ENCODE measurements around the gene INTS12.

Gene INTS12

DNA sequence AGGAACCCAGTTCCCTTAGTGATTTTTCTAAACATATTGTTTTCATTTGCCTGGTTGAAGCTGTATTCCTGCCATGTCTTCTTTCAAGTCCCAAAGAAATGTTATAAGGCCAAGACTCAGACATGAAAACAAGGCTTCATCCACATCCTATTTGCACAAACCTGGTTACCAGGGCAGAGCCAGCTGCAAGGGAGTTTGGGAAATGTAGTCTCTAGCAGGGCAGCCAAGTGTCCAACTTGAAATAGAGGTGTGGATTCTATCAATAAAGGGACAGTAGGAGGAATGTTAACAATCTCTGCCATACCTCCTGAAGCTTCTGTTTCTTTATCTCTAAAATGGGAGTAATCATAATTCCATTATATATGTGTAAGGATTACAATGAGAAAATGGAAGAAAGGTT, 56.6 kb downstream of the INTS12 start:
- no peak overlapping the region for H3K27ac ChIP-seq (ENCODE audit: low read length)
- H3K9me3 ChIP-seq (ENCODE audit: control insufficient read depth in 1 of 2, low read length in 2 of 2), result no peaks in the 10 kb centered on the region
- H3K27me3 ChIP-seq (ENCODE audit: low read depth, low read length), result no peaks in the 10 kb centered on the region
- H3K4me3 ChIP-seq (ENCODE audit: low read depth in 1 of 2, low read length in 2 of 2), result no peak overlapping the region
- peaks cover 0 to 2% of the 10 kb centered on the region in 2 donors for H3K4me1 ChIP-seq (ENCODE audit: control insufficient read depth in 1 of 2, insufficient read depth in 2 of 2, low read length in 2 of 2)
- H3K36me3 ChIP-seq (ENCODE audit: control insufficient read depth in 1 of 2, insufficient read depth in 2 of 2, low read length in 2 of 2), result no peaks in the 10 kb centered on the region

DNA sequence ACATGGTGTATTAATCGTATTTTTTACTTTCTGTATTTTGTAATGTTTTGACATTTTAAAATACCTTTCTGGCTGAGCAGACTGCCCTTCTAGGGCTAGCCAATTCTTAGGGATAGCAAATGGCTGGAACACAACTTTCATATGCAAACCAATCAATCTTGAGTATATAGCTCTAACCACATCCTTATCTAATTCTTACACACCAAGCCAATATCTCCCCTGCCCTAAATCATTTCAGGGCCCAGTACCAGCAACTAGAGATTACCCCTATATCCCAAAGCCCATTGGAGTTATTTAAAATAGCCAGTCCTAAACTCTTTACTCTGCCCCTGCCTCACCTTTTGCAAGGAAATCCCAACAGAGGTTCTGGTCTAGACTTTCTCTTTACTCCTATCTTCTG, 58.3 kb downstream of the INTS12 start:
- Histone ChIP-seq H3K4me1 (ENCODE audit: control insufficient read depth in 1 of 2, insufficient read depth in 2 of 2, low read length in 2 of 2) (peaks cover 0 to 2% of the 10 kb centered on the region in 2 donors), H3K27ac (ENCODE audit: low read length) (no peak overlapping the region), H3K36me3 (ENCODE audit: control insufficient read depth in 1 of 2, insufficient read depth in 2 of 2, low read length in 2 of 2) (no peaks in the 10 kb centered on the region), H3K4me3 (ENCODE audit: low read depth in 1 of 2, low read length in 2 of 2) (no peak overlapping the region), H3K27me3 (ENCODE audit: low read depth, low read length) (no peaks in the 10 kb centered on the region), H3K9me3 (ENCODE audit: control insufficient read depth in 1 of 2, low read length in 2 of 2) (no peaks in the 10 kb centered on the region)

DNA sequence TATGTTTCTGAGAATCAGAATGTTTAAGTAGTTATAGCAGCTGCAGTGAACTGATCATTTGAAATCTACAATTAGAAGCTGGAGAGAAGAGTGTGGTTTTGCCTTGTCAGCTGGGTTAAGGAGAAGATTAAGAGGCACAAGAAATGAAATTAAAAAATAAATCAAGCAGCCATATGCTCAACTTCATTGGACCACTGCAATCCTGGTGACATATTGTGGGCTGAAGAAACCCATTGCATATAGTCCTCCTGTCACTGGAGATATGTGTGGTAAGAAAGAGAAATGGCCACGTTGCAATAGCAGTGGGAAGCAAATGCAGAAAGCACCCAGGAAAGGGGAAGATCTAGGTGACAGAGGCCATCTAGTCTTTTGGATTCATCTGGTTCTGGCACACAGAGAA, 63.0 kb downstream of the INTS12 start:
- no peak overlapping the region for H3K27ac ChIP-seq (ENCODE audit: low read length)
- H3K27me3 ChIP-seq (ENCODE audit: low read depth, low read length), result no peaks in the 10 kb centered on the region
- H3K36me3 ChIP-seq (ENCODE audit: control insufficient read depth in 1 of 2, insufficient read depth in 2 of 2, low read length in 2 of 2), result no peaks in the 10 kb centered on the region
- H3K4me1 ChIP-seq (ENCODE audit: control insufficient read depth in 1 of 2, insufficient read depth in 2 of 2, low read length in 2 of 2), result no peaks in the 10 kb centered on the region
- H3K4me3 ChIP-seq (ENCODE audit: low read depth in 1 of 2, low read length in 2 of 2), result no peak overlapping the region
- no peaks in the 10 kb centered on the region for H3K9me3 ChIP-seq (ENCODE audit: control insufficient read depth in 1 of 2, low read length in 2 of 2)

DNA sequence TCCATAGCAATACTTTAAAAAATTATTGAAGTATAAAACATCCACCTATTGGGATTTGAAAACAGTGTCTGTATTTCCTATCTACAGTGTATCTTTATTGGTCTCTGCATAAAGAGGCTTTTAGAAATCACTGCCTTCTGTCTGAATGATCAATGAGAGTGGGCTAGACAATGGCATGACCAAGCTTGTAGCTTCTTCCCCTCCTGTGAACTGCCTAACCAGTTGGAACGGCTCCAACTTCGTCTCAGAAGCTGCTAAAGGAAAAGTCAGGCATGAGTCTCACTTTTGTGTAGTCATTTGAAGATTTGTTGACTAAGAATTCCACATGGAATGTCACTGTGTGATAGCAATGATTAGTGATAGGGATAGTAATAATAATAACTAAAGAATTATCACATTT, 64.2 kb downstream of the INTS12 start:
- H3K9me3 ChIP-seq (ENCODE audit: control insufficient read depth in 1 of 2, low read length in 2 of 2), result no peaks in the 10 kb centered on the region
- no peaks in the 10 kb centered on the region for H3K36me3 ChIP-seq (ENCODE audit: control insufficient read depth in 1 of 2, insufficient read depth in 2 of 2, low read length in 2 of 2)
- H3K27me3 ChIP-seq (ENCODE audit: low read depth, low read length), result no peaks in the 10 kb centered on the region
- no peak overlapping the region for H3K27ac ChIP-seq (ENCODE audit: low read length)
- H3K4me3 ChIP-seq (ENCODE audit: low read depth in 1 of 2, low read length in 2 of 2), result no peak overlapping the region
- no peaks in the 10 kb centered on the region for H3K4me1 ChIP-seq (ENCODE audit: control insufficient read depth in 1 of 2, insufficient read depth in 2 of 2, low read length in 2 of 2)

DNA sequence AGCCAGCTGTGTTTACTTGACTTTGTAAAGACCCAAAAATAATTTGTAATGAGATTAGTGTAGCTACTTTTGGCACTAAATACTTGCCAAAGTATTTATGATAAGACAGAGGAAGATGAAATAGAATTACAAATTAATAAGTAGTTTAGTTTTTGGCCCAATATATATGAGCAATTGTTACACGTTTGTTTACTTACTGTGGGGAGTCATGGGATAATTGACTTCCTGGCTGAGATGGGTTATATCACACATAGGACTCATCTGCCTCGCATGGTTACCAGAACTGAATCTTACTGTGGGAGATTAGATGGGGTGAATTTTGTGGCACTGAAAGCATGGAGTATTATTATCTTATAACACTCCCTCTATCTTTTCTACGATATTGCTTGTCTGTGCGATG, 66.6 kb downstream of the INTS12 start:
- Histone ChIP-seq H3K27me3 (ENCODE audit: low read depth, low read length) (no peaks in the 10 kb centered on the region), H3K4me1 (ENCODE audit: control insufficient read depth in 1 of 2, insufficient read depth in 2 of 2, low read length in 2 of 2) (peaks cover 8 to 10% of the 10 kb centered on the region in 2 donors), H3K27ac (ENCODE audit: low read length) (no peak overlapping the region), H3K4me3 (ENCODE audit: low read depth in 1 of 2, low read length in 2 of 2) (no peak overlapping the region), H3K9me3 (ENCODE audit: control insufficient read depth in 1 of 2, low read length in 2 of 2) (no peaks in the 10 kb centered on the region), H3K36me3 (ENCODE audit: control insufficient read depth in 1 of 2, insufficient read depth in 2 of 2, low read length in 2 of 2) (no peaks in the 10 kb centered on the region)

DNA sequence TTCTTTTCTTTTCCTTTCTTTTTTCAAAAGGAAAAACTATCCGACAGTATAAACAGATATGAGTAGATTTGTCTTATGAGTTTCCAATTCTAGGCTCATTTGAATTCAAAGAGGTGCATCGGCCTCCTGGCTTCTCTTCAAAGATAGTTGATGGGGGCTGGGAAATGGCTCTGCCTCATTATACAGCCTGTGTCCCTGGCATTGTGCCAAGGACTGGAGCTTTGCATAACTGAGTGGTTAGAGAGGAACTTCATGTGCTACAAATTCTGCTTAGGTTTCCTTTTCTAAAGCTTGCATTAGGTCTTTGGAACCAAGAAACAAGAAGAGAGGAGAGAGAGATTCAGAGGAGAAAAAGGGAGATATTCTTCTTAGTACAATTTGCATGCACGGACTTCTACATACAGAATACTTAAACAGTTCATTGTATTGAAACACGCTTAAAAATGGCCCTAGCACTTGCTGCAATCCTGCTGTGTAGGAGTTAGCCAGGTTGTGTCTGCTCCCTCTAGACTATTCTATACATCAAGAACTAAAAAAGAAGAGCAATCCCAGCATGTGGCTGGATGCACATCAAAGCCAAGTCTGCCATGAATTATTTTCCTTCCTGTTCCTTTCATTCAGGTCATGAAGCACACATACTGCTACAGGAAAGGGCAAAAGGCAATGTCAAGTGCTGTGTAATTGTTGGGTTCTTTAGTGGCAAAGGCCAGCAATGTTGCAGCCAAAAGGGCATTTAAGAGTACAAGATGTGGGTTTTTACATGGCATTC, 70.9 kb downstream of the INTS12 start:
- H3K4me1 ChIP-seq (ENCODE audit: control insufficient read depth in 1 of 2, insufficient read depth in 2 of 2, low read length in 2 of 2), result peaks cover 19 to 20% of the 10 kb centered on the region in 2 donors
- no peaks in the 10 kb centered on the region for H3K9me3 ChIP-seq (ENCODE audit: control insufficient read depth in 1 of 2, low read length in 2 of 2)
- H3K27me3 ChIP-seq (ENCODE audit: low read depth, low read length), result no peaks in the 10 kb centered on the region
- H3K36me3 ChIP-seq (ENCODE audit: control insufficient read depth in 1 of 2, insufficient read depth in 2 of 2, low read length in 2 of 2), result no peaks in the 10 kb centered on the region
- H3K27ac ChIP-seq (ENCODE audit: low read length), result no peak overlapping the region
- peak overlapping the region in 1 of 2 donors; percentile 2 for H3K4me3 ChIP-seq (ENCODE audit: low read depth in 1 of 2, low read length in 2 of 2)

DNA sequence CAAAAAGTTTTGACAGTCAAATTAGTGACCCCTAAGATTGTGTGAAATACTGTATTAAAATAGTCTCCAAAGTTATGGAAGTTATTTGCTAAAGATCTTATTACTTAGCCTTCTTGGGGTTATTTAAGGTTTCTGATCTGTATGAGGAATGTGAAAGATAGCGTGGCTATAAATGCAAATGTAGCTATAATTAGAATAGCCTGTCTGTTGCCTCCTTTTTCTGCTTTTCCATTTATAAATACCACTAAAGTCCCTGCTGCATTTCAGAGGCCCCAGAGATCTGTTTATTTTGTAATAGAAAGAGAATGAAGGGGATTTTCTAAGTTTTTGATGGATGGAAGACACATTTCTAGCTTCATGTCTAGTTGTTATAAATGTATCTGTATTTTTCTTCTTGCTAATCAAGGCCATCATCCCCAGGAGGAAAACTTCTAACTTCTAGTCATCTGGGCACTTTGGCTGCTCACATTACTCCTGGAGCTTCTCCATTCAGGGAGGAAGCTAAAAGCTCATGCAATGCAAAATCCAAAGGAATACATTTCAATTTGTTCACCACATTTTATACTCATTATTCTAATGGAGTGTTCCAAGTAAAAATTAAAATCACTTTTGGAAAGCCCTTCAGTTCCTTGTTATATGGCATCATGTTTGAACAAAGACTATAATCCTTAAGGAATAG, 73.9 kb downstream of the INTS12 start:
- Histone ChIP-seq H3K4me1 (ENCODE audit: control insufficient read depth in 1 of 2, insufficient read depth in 2 of 2, low read length in 2 of 2) (peaks cover 20 to 26% of the 10 kb centered on the region in 2 donors), H3K27ac (ENCODE audit: low read length) (no peak overlapping the region), H3K36me3 (ENCODE audit: control insufficient read depth in 1 of 2, insufficient read depth in 2 of 2, low read length in 2 of 2) (no peaks in the 10 kb centered on the region), H3K4me3 (ENCODE audit: low read depth in 1 of 2, low read length in 2 of 2) (no peak overlapping the region), H3K27me3 (ENCODE audit: low read depth, low read length) (no peaks in the 10 kb centered on the region), H3K9me3 (ENCODE audit: control insufficient read depth in 1 of 2, low read length in 2 of 2) (no peaks in the 10 kb centered on the region)

DNA sequence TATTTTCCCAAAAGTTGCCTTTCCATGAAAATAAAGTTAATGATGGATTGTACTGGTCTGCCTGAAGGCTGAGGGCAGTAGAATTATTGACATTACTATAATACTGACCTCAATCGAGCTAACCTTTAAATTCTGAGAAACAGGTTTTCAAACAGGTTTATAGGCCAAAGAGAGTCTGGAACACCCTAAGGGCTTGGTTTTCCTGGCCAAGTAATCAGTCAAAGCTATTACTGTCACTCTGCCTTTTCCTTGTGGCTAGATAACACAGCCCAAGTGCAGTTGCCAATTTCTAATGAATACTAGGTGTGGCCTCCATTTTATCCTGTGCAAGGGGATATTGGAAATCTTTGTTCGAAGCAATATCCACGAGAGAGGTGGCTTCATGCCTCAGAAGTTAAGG, 75.2 kb downstream of the INTS12 start:
- no peaks in the 10 kb centered on the region for H3K9me3 ChIP-seq (ENCODE audit: control insufficient read depth in 1 of 2, low read length in 2 of 2)
- no peak overlapping the region for H3K4me3 ChIP-seq (ENCODE audit: low read depth in 1 of 2, low read length in 2 of 2)
- H3K27ac ChIP-seq (ENCODE audit: low read length), result no peak overlapping the region
- H3K4me1 ChIP-seq (ENCODE audit: control insufficient read depth in 1 of 2, insufficient read depth in 2 of 2, low read length in 2 of 2), result peaks cover 20 to 26% of the 10 kb centered on the region in 2 donors
- no peaks in the 10 kb centered on the region for H3K27me3 ChIP-seq (ENCODE audit: low read depth, low read length)
- H3K36me3 ChIP-seq (ENCODE audit: control insufficient read depth in 1 of 2, insufficient read depth in 2 of 2, low read length in 2 of 2), result no peaks in the 10 kb centered on the region

Data from muscle layer of duodenum (tissue), 2 donors.